GM18867 (cell line): ENCODE results near the gene PRKCD.

Experiments
- ATAC-seq: cut with Tn5 transposase; IDR thresholded peaks from one replicate; pipeline ENCODE4 v1.9.1; 2021; ENCODE audit warnings: mild to moderate bottlenecking, moderate library complexity; ENCODE audit not compliant: unreplicated experiment

PRKCD gene

DNA sequence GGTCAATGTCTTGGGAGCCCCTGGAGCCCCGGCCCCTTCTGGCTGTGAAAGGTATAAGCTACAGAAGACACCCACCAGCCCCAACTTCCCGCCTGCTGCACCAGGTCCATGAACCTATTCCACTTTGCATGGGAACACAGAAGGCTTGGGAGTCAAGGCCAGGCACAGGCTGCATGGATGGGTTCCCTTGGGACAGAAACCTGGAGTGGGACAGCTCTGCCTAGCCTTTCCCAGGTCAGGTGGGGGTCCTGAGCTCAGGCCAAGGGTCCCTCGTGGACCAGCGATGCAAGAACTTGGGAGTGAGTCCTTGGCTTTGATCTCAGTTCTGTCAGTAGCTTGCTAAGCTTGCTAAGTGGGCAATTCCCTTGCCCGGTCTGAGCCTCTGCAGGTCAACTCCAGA lies 69.8 kb downstream of the PRKCD start:
- no peak for ATAC-seq

DNA sequence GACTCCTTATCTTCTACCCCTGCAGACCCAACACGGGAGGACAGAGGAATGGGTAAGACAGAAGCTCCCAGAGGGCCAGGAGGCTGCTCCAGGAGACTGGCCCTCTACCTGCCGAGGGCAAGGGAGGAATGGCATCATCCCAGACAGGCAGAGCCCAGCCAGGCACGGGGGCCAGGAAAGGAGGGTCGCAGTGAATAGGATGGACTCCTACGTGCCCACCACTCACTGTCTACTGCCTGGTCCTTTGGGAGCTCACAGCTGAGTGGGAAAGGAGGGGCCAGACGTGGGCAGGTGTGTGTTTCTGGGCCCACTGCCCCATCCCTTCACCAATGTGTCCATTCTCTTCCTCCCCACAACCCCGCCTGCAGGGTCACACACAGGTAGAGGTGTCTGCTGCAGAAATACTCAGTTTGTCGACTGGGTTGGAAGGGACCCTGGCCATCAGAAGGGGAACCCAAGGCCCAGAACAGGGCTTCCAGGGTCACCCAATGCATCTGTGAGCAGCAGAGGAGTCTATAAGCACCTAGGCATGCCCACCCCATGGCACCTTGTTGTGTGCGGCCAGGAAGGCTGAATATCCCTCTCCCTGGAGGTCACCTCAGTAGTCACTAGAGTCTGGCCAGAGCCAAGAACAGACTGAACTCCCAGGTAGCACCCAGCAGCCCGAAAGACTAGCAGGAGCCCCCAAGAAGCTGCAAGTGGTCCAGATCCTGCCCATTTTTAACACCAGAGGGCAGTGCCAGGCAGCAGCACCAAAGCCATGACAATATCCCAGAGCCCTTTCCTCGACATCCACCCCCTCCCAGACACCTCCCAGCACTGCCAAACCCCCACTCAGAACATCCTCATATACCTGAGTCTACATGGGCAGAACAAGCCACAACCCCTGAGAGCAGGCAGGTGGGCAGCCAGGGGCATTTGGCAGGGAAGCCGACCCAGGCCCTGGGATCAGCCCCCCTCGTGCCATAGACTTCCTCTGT lies 70.8 kb downstream of the PRKCD start:
- no peak for ATAC-seq

DNA sequence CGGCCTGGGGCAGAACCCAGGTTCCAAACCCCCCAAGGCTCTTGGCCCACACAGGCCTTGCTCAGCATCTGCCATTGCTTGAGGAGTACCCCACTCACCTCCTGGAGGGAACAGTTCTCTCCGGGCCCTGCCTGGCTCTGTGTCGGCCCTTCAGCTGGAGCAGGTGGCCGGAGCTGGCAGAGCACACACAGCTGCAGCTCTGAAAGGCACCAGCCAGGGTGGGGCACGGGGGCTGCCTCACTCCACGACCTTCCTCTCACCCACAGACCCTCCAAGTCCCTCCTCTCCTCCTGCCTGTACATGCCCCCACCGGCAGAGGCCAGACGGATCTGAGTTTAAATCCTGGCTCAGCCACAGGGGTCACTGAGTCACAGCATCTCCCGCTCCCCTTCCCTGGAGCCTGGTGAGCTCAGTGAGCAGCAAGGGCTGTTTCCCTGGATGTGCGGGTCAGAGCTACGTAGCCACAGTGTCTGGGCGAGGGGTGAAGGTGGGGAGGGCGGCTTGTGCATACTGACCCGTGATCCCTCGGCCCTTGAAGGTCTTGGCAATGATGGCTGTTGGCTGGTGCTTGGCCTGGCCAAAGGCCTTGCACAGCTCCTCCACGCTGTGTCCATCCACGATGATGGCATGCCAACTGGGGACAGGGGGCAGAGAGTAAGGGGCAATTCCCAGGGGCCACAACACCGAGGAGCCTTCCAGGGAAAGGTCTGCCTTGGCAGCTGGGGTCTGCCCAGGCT lies 71.8 kb downstream of the PRKCD start:
- no peak for ATAC-seq

DNA sequence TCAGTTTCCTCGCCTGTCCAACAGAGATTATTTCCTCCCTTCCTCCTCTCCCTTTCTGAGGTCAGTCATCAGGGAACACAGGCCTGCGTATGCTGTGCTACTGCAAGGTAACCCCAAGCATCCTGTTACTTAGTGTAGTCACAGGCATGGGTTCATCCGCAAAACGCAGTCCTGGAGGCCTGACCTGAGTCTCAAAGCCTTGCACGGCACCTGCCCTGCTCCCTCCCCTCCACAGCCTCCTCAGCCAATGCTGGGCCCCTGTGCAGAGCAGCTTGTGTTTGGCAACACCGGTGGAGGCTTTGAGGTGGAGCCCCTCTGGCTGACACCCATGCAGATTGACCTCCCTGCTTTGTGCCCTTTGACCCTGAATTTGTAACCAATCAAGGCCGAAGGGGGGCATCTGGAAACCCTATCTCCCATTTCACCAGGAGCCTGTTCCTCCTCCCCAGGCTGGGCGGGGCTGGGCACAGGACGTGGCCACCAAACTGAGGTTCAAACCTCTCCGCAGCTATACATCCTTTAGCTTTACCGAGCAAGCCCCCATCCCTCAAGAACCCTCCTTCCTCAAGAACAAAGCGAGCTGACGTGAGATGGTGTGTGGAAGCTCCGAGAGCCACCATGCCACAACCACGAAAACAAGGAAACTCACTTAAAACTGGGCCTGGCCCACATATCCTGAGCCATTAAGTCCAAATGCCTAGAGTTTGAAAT lies 73.3 kb downstream of the PRKCD start:
- ATAC-seq, result no peak

DNA sequence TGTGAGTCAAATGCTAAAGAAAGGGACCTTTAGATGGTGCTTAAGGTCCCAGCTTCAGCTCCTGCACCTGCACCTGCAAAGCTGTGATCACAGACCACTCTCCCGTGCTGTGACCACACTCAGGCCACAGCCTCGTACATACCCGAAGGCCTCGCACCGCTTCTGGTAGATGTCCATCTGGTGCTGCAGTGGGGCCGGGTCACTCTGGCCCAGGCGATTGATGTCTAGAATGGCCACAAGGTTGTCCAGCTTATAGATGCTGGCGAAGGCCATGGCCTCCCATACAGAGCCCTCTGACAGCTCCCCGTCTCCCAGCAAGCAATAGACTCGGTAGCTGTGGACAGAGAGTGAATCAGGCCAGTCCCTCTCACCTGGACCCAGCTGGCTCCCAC lies 73.8 kb downstream of the PRKCD start:
- ATAC-seq, result no peak

DNA sequence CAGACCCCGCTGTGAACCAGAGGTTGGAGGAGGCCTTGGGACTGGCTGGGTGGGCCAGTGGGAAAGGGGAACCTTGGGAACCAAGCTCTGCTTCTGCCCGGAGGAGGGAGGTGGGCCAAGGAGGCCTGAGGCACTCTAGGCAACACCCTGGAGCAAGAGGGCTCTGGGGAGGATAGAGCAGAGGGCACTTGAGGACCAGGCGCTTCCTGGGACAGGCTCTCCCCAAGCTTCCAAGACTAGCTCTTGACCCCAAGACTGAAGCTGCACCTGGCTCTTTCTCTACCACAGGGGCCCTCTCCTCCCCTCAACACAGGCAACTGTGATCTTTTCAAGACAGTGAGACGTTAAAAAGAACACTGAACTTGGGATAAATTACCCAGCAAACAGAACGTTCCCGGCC lies 74.5 kb downstream of the PRKCD start:
- ATAC-seq, result no peak

- ATAC-seq, result no peak
Measured at GRCh38 chr3:53236112-53236841, 75.3 kb downstream of the PRKCD start.

DNA sequence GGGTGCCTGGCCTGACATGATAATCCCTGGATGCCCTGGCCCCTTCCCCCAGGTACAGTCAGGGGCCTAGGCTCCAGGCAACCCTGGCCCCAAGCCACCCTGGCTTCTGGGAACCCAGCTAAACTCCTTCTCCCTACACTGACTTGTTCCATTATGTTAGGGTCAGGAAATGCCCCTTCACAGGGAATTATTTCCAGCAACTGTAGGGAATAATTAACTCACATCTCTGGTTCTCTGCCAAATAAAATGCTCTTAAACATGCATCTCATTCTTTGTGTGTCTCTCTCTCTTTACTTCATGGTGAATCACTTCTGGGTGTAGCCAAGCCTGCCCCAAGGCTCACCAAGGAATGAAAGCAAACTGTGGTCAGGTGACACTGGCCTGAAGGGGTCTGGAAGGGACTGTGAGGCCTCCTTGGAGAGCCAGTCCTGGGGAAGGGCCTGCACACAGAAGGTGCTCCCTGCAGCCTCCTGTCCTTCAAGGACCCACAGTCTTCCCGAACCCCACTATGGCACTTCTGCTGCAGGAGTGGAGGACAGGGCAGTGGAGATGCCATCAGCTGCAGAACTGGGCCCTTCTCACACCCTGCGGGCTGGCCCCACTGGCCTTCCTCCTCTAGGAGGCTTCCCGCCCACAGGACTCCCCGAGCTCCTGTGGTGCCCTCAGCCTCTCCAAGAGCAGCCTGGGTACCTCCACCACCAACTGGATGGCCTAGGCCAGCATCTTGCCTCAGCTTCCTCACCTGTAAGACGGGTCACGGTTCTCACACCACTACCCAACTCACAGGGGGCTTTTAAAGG lies 77.2 kb downstream of the PRKCD start:
- ATAC-seq, result no peak

DNA sequence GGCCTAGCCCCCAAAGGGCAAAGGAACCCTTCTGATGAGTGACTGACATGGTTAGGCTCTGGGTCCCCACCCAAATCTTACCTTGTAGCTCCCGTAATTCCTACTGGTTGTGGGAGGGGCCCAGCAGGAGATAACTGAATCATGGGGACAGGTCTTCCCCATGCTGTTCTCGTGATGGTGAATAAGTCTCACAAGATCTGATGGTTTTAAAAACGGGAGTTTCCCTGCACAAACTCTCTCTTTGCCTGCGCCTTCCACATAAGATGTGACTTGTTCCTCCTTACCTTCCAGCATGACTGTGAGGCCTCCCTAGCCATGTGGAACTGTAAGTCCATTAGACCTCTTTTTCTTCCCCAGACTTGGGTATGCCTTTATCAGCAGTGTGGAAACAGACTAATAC lies 77.9 kb downstream of the PRKCD start:
- ATAC-seq, result no peak

GRCh38 chr3:53239800-53240199 lies 78.8 kb downstream of the PRKCD start:
- no peak for ATAC-seq

DNA sequence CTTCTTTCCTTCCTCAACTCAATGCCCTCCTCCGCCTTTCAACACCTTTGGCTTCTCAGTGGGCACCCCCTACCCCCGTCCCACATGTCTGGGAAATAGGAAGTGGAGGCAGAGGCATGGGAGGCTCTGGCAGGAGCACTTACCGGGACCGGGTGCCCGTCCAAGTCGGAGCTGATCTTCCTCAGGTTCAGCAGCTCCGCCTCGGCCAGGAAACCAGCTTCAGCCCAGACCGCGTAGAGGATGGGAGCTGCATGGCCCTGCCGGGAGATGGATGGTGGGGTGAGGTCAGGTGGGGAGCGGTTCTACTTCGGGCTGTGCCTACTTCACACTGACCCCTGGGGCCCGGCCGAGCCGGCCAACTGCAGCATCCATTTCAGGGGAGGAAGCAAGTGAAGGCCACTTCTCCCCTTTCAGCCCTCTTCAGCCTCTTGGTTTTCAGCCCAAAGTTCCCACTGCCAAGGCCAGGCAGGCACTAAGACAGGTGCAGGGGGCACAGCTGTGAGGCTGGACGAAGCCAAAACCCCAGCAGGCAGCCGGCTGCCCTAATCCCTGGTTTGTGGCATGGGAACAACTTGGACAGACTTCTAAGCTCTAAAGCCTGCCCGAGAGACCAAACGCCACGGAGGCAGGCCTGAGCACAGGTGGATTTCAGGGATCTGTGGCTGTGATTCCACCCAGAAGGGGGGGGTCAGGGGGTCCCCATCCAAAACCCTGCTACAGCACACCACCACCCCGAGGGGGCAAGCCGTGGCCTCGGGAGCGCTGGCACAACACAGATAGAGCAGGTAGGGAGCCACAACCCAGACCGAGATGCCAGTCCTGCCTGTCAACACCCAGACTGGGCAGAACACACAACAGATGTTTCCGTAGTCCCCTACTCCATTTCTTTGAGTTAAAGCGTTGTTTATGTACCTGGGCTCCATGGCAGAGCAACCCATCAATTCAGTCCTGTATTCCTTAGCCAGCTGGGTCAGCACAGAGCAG lies 80.3 kb downstream of the PRKCD start:
- ATAC-seq, result no peak

- no peak for ATAC-seq
Measured at GRCh38 chr3:53242155-53242554, 81.1 kb downstream of the PRKCD start.
